Progenitor cell of endocrine pancreas (in vitro differentiated cells): Measurements from ENCODE around the gene PRDM1. TPM values are rescaled to one million over a fixed set of nuclear protein-coding genes. Genes with fewer than 3 reads are reported as not detected.

Source experiments
- DNase-seq: peaks from one replicate; pipeline ENCODE4 v3.0.0; 2021; ENCODE audit warnings: low spot score; ENCODE audit not compliant: unreplicated experiment
- H3K27ac Mint-ChIP-seq: 2 replicates; pipeline ENCODE4 v1.8.0; 2021; ENCODE audit warnings: mild to moderate bottlenecking, moderate library complexity, mixed read lengths
- H3K27me3 Mint-ChIP-seq: 2 replicates; pipeline ENCODE4 v1.8.0; 2021; ENCODE audit warnings: mixed read lengths
- H3K36me3 Mint-ChIP-seq: 2 replicates; pipeline ENCODE4 v1.8.0; 2022; ENCODE audit warnings: mixed read lengths; ENCODE audit not compliant: insufficient read depth
- H3K4me1 Mint-ChIP-seq: 2 replicates; pipeline ENCODE4 v1.8.0; 2021; ENCODE audit warnings: low read depth, mixed read lengths
- H3K4me3 Mint-ChIP-seq: 2 replicates; pipeline ENCODE4 v1.8.0; 2021; ENCODE audit warnings: low read depth, mild to moderate bottlenecking, moderate library complexity, mixed read lengths
- H3K9me3 Mint-ChIP-seq: 2 replicates; pipeline ENCODE4 v1.8.0; 2021; ENCODE audit warnings: low read depth, mixed read lengths
- CTCF ChIP-seq: fragments of 200-600 bp; sonication (generic); IDR thresholded peaks from one replicate; pipeline ENCODE4 v1.5.0; 2021; ENCODE audit warnings: antibody characterized with exemption, mild to moderate bottlenecking; ENCODE audit not compliant: unreplicated experiment
- total RNA-seq: library from RNA; stranded (reverse); gene quantifications from 2 replicates; pipeline ENCODE4 v1.2.1, GENCODE V29; 2021

The PRDM1 gene
- total RNA-seq, 1 donor from 2014 or later: 4.3 TPM

DNA sequence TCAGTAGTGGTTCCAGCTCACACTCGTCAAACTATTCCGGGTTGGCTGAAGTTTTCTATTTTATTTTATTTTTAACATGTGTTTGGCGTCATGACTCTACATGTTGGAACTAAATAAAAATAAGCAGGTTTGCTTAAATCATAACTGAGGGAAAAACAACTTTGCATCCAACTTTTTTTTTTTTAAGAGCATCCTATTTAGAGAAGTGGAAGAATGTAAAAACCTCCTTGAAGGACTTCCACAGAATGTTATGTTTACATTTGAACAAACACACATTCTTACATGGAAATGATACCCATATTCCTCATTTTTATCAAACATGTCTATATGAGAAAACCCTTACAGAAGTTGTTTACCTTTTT lies 659 bp downstream of the PRDM1 start:
- Mint-ChIP-seq H3K4me3 (peak overlapping the region; percentile 82), H3K27ac (no peak overlapping the region), H3K9me3 (no peaks in the 10 kb centered on the region), H3K27me3 (peaks cover 20% of the 10 kb centered on the region), H3K36me3 (no peaks in the 10 kb centered on the region), H3K4me1 (peaks cover 37% of the 10 kb centered on the region)
- no peak for DNase-seq
- TF ChIP-seq CTCF: no peak

- Mint-ChIP-seq H3K4me1 (peaks cover 37% of the 10 kb centered on the region), H3K27ac (peak overlapping the region; percentile 18)
- no peak for DNase-seq
These were observed 1.6 kb downstream of the PRDM1 start for GRCh38 chr6:106087548-106088325.

GRCh38 chr6:106090001-106090400 lies 3.9 kb downstream of the PRDM1 start:
- TF ChIP-seq CTCF: no peak
- no peaks in the 10 kb centered on the region for H3K36me3 Mint-ChIP-seq
- no peak overlapping the region for H3K4me3 Mint-ChIP-seq
- H3K9me3 Mint-ChIP-seq: no peaks in the 10 kb centered on the region
- H3K4me1 Mint-ChIP-seq: peaks cover 21% of the 10 kb centered on the region
- DNase-seq: no peak
- H3K27me3 Mint-ChIP-seq: peaks cover 16% of the 10 kb centered on the region
- H3K27ac Mint-ChIP-seq: no peak overlapping the region

More at GRCh38 chr6:106087548-106088325, 1.6 kb downstream of the PRDM1 start:
- H3K4me3 Mint-ChIP-seq: peak overlapping the region; percentile 82
- TF ChIP-seq CTCF: no peak
- H3K36me3 Mint-ChIP-seq: no peaks in the 10 kb centered on the region
- peaks cover 16% of the 10 kb centered on the region for H3K27me3 Mint-ChIP-seq
- no peaks in the 10 kb centered on the region for H3K9me3 Mint-ChIP-seq

DNA sequence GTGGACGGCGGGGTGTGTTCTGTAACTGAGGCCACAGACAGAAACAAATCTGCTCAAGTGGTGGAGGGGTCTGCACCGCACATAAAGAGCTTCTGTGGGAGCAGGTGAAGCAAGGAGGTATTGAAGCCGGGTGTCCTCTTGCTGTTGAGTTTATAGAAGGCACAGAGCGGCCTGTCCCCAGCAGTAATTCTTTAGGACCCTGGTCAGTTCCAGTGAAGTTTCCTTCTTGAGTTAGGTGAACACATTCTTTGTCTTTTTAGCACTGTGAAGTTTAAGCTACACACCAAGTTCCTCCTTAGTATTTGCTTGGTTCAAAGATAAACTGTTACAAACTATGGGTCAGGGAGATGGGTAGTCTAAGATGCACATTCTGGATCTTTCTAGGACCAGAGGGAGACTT lies 6.1 kb downstream of the PRDM1 start:
- Mint-ChIP-seq H3K27me3 (peaks cover 14% of the 10 kb centered on the region), H3K4me1 (peaks cover 9% of the 10 kb centered on the region), H3K27ac (no peak overlapping the region), H3K36me3 (no peaks in the 10 kb centered on the region), H3K4me3 (no peak overlapping the region), H3K9me3 (no peaks in the 10 kb centered on the region)
- no peak for TF ChIP-seq CTCF
- no peak for DNase-seq

DNA sequence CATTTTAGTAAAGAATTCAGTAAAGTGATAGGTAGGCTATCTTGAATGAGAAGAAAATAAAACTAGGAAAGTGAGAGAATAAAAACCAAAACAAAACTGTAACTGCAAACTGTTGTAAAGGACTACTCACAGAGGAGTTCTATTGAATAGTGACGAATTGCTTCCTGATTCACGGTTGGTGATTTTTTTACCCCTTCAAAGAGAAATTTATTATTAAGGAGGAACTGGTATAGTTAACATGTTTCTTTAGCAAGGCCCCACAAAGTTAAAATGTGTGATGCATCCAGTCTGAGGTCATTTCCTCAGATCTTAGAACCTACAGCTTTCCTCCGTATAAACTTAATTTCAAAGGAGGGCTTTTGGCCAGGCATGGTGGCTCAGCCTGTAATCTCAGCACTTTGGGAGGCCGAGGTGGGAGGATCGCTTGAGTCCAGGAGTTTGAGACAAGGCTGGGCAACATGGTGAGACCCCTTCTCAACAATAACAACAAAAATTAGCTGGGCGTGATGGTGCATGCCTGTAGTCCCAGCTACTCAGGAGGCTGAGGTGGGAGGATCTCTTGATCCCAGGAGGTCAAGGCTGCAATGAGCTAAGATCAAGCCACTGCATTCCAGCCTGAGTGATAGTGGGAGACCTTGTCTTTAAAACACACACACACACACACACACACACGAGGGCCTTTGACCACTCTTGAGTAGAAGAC lies 8.3 kb downstream of the PRDM1 start:
- no peaks in the 10 kb centered on the region for H3K9me3 Mint-ChIP-seq
- no peak for TF ChIP-seq CTCF
- no peak overlapping the region for H3K4me3 Mint-ChIP-seq
- H3K36me3 Mint-ChIP-seq: no peaks in the 10 kb centered on the region
- DNase-seq: no peak
- H3K27ac Mint-ChIP-seq: no peak overlapping the region
- H3K27me3 Mint-ChIP-seq: peaks cover 14% of the 10 kb centered on the region
- H3K4me1 Mint-ChIP-seq: peaks cover 25% of the 10 kb centered on the region
